PC-9 (cell line): Measurements from ENCODE around the gene ABCA2. TPM values are rescaled to one million over a fixed set of nuclear protein-coding genes. Genes with fewer than 3 reads are reported as not detected.

Experiments
- BruUV-seq: library from RNA; stranded (reverse); fragments of 400-500 nt; replicated peaks from 2 replicates; lab custom pipeline; 2021; lab: Mats Ljungman, UMichigan
- CTCF ChIA-PET: fragments of 300-600 bp; sonication (Branson Sonifier 250); formaldehyde crosslinking; loops from one replicate; lab custom pipeline; 2022; ENCODE audit warnings: antibody characterized with exemption; lab: Charles Lee
- POLR2A ChIA-PET: fragments of 300-600 bp; sonication (Branson Sonifier 250); formaldehyde crosslinking; loops from one replicate; lab custom pipeline; 2022; ENCODE audit warnings: antibody characterized with exemption; ENCODE audit not compliant: unreplicated experiment; lab: Charles Lee
- DNase-seq, 2 experiments: peaks; one replicate each; pipeline versions ENCODE4 v3.0.0 to v3.0.0-alpha.2; 2015 to 2022; ENCODE audit warnings: mixed read lengths in 1 of 2
- H2AFZ ChIP-seq: fragments of 200-600 bp; sonication (generic); 2 replicates; pipeline ENCODE4 v1.8.1; 2017; ENCODE audit warnings: antibody characterized with exemption
- H3F3A ChIP-seq: fragments of 200-600 bp; sonication (generic); 2 replicates; pipeline ENCODE4 v1.8.1; 2017; ENCODE audit warnings: antibody characterized with exemption, mild to moderate bottlenecking, low read depth; ENCODE audit not compliant: insufficient read depth
- H3K27ac ChIP-seq: fragments of 200-600 bp; sonication (generic); 2 replicates; pipeline ENCODE4 v1.6.1; 2016; ENCODE audit warnings: mixed run types
- H3K27me3 ChIP-seq: fragments of 200-600 bp; sonication (generic); 2 replicates; pipeline ENCODE4 v1.6.1; 2016; ENCODE audit warnings: low read depth, mixed run types; ENCODE audit not compliant: insufficient read depth
- H3K36me3 ChIP-seq: fragments of 200-600 bp; sonication (generic); 2 replicates; pipeline ENCODE4 v1.6.1; 2016; ENCODE audit warnings: low read depth, mixed run types
- H3K4me1 ChIP-seq: fragments of 200-600 bp; sonication (generic); replicated peaks from 2 replicates; pipeline ENCODE4 v1.6.1; 2016; ENCODE audit warnings: mixed run types; ENCODE audit not compliant: insufficient read depth
- H3K4me2 ChIP-seq: fragments of 200-600 bp; sonication (generic); 2 replicates; pipeline ENCODE4 v1.6.1; 2017; ENCODE audit warnings: mixed run types
- H3K4me3 ChIP-seq: fragments of 200-600 bp; sonication (generic); 2 replicates; pipeline ENCODE4 v1.6.1; 2016; ENCODE audit warnings: mixed run types
- H3K79me2 ChIP-seq: fragments of 200-600 bp; sonication (generic); 2 replicates; pipeline ENCODE4 v1.6.1; 2017; ENCODE audit warnings: low read depth, mixed run types
- H3K9me2 ChIP-seq: fragments of 200-600 bp; sonication (generic); 2 replicates; pipeline ENCODE4 v1.8.1; 2017; ENCODE audit warnings: mild to moderate bottlenecking; ENCODE audit not compliant: insufficient read depth
- H3K9me3 ChIP-seq: fragments of 200-600 bp; sonication (generic); 2 replicates; pipeline ENCODE4 v1.8.1; 2016; ENCODE audit warnings: low read depth; ENCODE audit not compliant: insufficient read depth
- H4K20me1 ChIP-seq: fragments of 200-600 bp; sonication (generic); 2 replicates; pipeline ENCODE4 v1.8.1; 2017; ENCODE audit not compliant: insufficient read depth
- CTCF ChIP-seq: fragments of 200-600 bp; sonication (generic); conservative IDR thresholded peaks from 2 replicates; pipeline ENCODE4 v1.6.1; 2017; ENCODE audit warnings: mixed run types, antibody characterized with exemption, mild to moderate bottlenecking, moderate library complexity
- EZH2 ChIP-seq: fragments of 200-600 bp; sonication (generic); IDR thresholded peaks from 2 replicates; pipeline ENCODE4 v1.8.0; 2017; ENCODE audit warnings: antibody characterized with exemption, low read depth
- intact Hi-C: fragments of 100-400 bp; cut with micrococcal nuclease; formaldehyde crosslinking; loops from one replicate; pipeline ENCODE4 v1.10.0; 2022; ENCODE audit not compliant: unreplicated experiment
- total RNA-seq: library from RNA; stranded (reverse); gene quantifications from 2 replicates; pipeline ENCODE4 v1.2.3, GENCODE V29; 2021

ABCA2 gene
- total RNA-seq, 1 experiment from 2014 or later = 79.2 TPM

GRCh38 chr9:137073992-137074399 lies 46.0 kb upstream of the ABCA2 start:
- Histone ChIP-seq H3K36me3 (no peaks in the 10 kb centered on the region), H3K9me3 (no peaks in the 10 kb centered on the region), H3F3A (peaks cover 25% of the 10 kb centered on the region), H3K4me2 (no peak overlapping the region), H2AFZ (no peak overlapping the region), H3K27me3 (no peaks in the 10 kb centered on the region), H3K9me2 (no peaks in the 10 kb centered on the region), H3K4me1 (peaks cover 13% of the 10 kb centered on the region), H3K4me3 (no peak overlapping the region), H3K27ac (no peak overlapping the region), H3K79me2 (0 out of 2 replicates have a peak, but pooled peaks cover 6% of the 10 kb centered on the region), H4K20me1 (0 out of 2 replicates have a peak, but pooled peaks cover 4% of the 10 kb centered on the region)
- ChIA-PET POLR2A (no interaction called here), CTCF (no interaction called here)
- TF ChIP-seq CTCF (no peak), EZH2 (no peak)
- intact Hi-C loops = no loop called here
- BruUV-seq = no TSS peak
- peak in 1 of 2 experiments; percentile 22 for DNase-seq

- no peaks in the 10 kb centered on the region for H3K36me3 ChIP-seq
- ChIA-PET POLR2A (interaction anchor here (0.6 to 1.1 kb wide), 4 partner anchors 12 to 170 kb away, joined by 4 to 15 read pairs (median 6); partner anchors contain the start of genes CLIC3, MAN1B1 and TUBB4B), CTCF (interaction anchor here (0.5 to 2.0 kb wide), 3 partner anchors 24 to 165 kb away, joined by 5 to 7 read pairs (median 7); no protein-coding TSS in a partner anchor)
- no peaks in the 10 kb centered on the region for H3K27me3 ChIP-seq
- peak in 1 of 2 experiments; percentile 32 for DNase-seq
- H3K27ac ChIP-seq = no peak overlapping the region
- H3F3A ChIP-seq = peaks cover 26% of the 10 kb centered on the region
- H3K9me2 ChIP-seq = no peaks in the 10 kb centered on the region
- H3K9me3 ChIP-seq = no peaks in the 10 kb centered on the region
- peak overlapping the region; percentile 67; the same call in 1 of the 2 replicates for H3K4me3 ChIP-seq
- H3K79me2 ChIP-seq = peaks cover 18% of the 10 kb centered on the region; the same call in 1 of the 2 replicates
- H2AFZ ChIP-seq = no peak overlapping the region
- peaks cover 25% of the 10 kb centered on the region for H3K4me1 ChIP-seq
- peaks cover 10% of the 10 kb centered on the region; the same call in 1 of the 2 replicates for H4K20me1 ChIP-seq
- TF ChIP-seq EZH2 (no peak), CTCF (no peak)
- H3K4me2 ChIP-seq = peak overlapping the region; percentile 90
- intact Hi-C loops = no loop called here
- no TSS peak for BruUV-seq
Observed at GRCh38 chr9:137071282-137071681, 43.2 kb upstream of the ABCA2 start.

- Histone ChIP-seq H3K4me2 (peak overlapping the region; percentile 90), H3K27me3 (no peaks in the 10 kb centered on the region), H3K36me3 (no peaks in the 10 kb centered on the region), H3F3A (peaks cover 23% of the 10 kb centered on the region), H3K27ac (no peak overlapping the region), H3K9me3 (no peaks in the 10 kb centered on the region), H2AFZ (peak overlapping the region; percentile 63; the same call in 1 of the 2 replicates), H4K20me1 (peaks cover 10% of the 10 kb centered on the region; the same call in 1 of the 2 replicates), H3K4me1 (peaks cover 25% of the 10 kb centered on the region), H3K9me2 (no peaks in the 10 kb centered on the region), H3K4me3 (peak overlapping the region; percentile 67; the same call in 1 of the 2 replicates), H3K79me2 (peaks cover 18% of the 10 kb centered on the region; the same call in 1 of the 2 replicates)
- DNase-seq = no peak
- CTCF ChIA-PET = interaction anchor here (0.5 to 2.0 kb wide), 5 partner anchors 24 to 228 kb away, joined by 4 to 7 read pairs (median 5); no protein-coding TSS in a partner anchor
- no peak for TF ChIP-seq CTCF
- TF ChIP-seq EZH2 = no peak
- BruUV-seq = TSS peak; percentile 29
- POLR2A ChIA-PET = interaction anchor here (0.6 to 1.1 kb wide), 5 partner anchors 13 to 270 kb away, joined by 4 to 15 read pairs (median 6); partner anchors contain the start of genes CLIC3, MAN1B1 and TUBB4B
- intact Hi-C loops = loop anchor here (1.0 kb wide), 2 partner anchors 15 to 156 kb away; partner anchors contain the start of genes MAN1B1 and RNF224
Observed at GRCh38 chr9:137070906-137071275, 42.9 kb upstream of the ABCA2 start.
